ENCODE data around the gene ETNK2. TPM values are rescaled to one million over a fixed set of nuclear protein-coding genes. Genes with fewer than 3 reads are reported as not detected.

The ETNK2 gene
- total and polyA plus RNA-seq, 2 of the 4 experiments (the other 2 are of a cell fraction): 18.9 to 26.0 TPM

DNA sequence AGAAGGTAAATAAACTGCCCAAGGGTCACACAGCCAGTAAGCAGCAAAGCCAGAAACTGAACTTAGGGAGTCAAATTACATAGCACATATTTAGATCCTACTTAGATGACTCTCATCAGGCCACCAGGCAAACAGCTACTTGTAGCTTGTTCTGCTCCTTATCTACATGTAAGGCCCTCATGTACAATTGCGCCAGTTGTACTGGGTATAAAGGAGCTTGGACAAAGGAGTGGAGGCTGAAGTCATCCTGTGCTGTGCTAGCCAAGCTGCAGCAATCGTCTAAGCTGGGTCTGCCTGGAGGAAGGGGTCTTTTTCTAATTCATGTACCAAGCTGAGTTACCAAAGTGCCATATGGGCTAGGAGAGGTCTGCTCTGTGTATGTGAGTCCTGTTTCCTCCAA lies 12.8 kb downstream of the ETNK2 start:
- Histone ChIP-seq H4K8ac (ENCODE audit: low read depth in 2 of 2, low read length in 2 of 2) (no peak overlapping the region), H4K20me1 (ENCODE audit: insufficient read depth, low read length) (no peaks in the 10 kb centered on the region), H3K9me1 (ENCODE audit: insufficient read depth, low read length) (0 out of 2 replicates have a peak, but pooled peaks cover 3% of the 10 kb centered on the region), H3K9ac (ENCODE audit: low read depth, low read length) (no peak overlapping the region), H2BK120ac (ENCODE audit: low read depth, low read length) (no peak overlapping the region), H4K5ac (ENCODE audit: low read depth, low read length) (no peak overlapping the region), H3K56ac (ENCODE audit: extremely low read depth, insufficient read depth, low read length) (no peak overlapping the region), H3K14ac (replicated peaks; ENCODE audit: low read depth, low read length) (no peak overlapping the region), H2AK5ac (ENCODE audit: low read depth, low read length) (no peak overlapping the region), H2BK20ac (ENCODE audit: low read depth, low read length) (no peak overlapping the region), H3K27ac (ENCODE audit: insufficient read depth, low read length) (no peak overlapping the region), H2AFZ (replicated peaks; ENCODE audit: low read length, poor library complexity) (no peak overlapping the region), H3K18ac (ENCODE audit: low read depth, low read length) (no peak overlapping the region), H3K4me2 (ENCODE audit: low read depth, low read length) (no peak overlapping the region), H2BK5ac (ENCODE audit: low read depth, low read length, poor library complexity, severe bottlenecking) (no peak overlapping the region), H3K27me3 (ENCODE audit: control insufficient read depth, insufficient read depth, low read length) (no peaks in the 10 kb centered on the region), H4K91ac (ENCODE audit: insufficient read depth, low read depth, low read length) (no peak overlapping the region), H3K79me1 (ENCODE audit: low read depth in 1 of 2, low read length in 2 of 2) (no peaks in the 10 kb centered on the region), H3K4me3 (ENCODE audit: insufficient read depth, low read depth, low read length) (no peak overlapping the region), H3K4me1 (ENCODE audit: control insufficient read depth, insufficient read depth, low read length) (no peaks in the 10 kb centered on the region), H2AK9ac (replicated peaks; ENCODE audit: low read depth, low read length, poor library complexity) (no peak overlapping the region), H2BK15ac (ENCODE audit: low read depth, low read length) (no peak overlapping the region), H3K9me3 (ENCODE audit: control insufficient read depth, insufficient read depth, low read length) (no peaks in the 10 kb centered on the region), H3K4ac (ENCODE audit: low read depth, low read length) (no peak overlapping the region), H3K23ac (ENCODE audit: low read depth, low read length) (no peak overlapping the region), H3K36me3 (ENCODE audit: control insufficient read depth, insufficient read depth, low read length) (peaks cover 36% of the 10 kb centered on the region; the same call in 1 of the 2 replicates)
- no peak for ATAC-seq (ENCODE audit: low read depth)
- BruUV-seq (replicated peaks): no TSS peak
- TF ChIP-seq CEBPB (IDR thresholded peaks at IDR 0.05; ENCODE audit: low read depth, low read length) (no peak), SMC3 (IDR thresholded peaks at IDR 0.05; ENCODE audit: low read depth, low read length) (no peak), RCOR1 (IDR thresholded peaks at IDR 0.05; ENCODE audit: insufficient replicate concordance, low read length) (no peak), FOS (IDR thresholded peaks at IDR 0.05; ENCODE audit: low read depth, low read length) (no peak)
- WGBS, 2 experiments (ENCODE audit: extremely low coverage in 2 of 2, insufficient read length in 1 of 2): 60% methylated on average over 1 of the region's 2 CpGs; no CpG with 5 or more reads in 1 of the 2 experiments
- in situ Hi-C loops (cut with MboI; ENCODE audit: low sequenced_read_pairs): no loop called here
- dilution Hi-C loops (cut with HindIII; ENCODE audit: low sequenced_read_pairs, unreplicated experiment): loop anchor here (25.0 kb wide), 1 partner anchor 277 kb away; the partner anchor contains the start of gene SNRPE
- CTCF ChIA-PET: interaction anchor here (1.2 kb wide), 1 partner anchor 268 kb away, joined by 3 read pairs; no protein-coding TSS in a partner anchor
- intact Hi-C loops (cut with micrococcal nuclease): no loop called here
- DNase-seq: no peak
- POLR2A ChIA-PET (ENCODE audit: unreplicated experiment): no interaction called here
